Type B pancreatic cell (in vitro differentiated cells): ENCODE measurements around the gene NUP153. TPM values are rescaled to one million over a fixed set of nuclear protein-coding genes. Genes with fewer than 3 reads are reported as not detected.

Source experiments
- DNase-seq: peaks from one replicate; pipeline ENCODE4 v3.0.0; 2021; ENCODE audit warnings: mixed read lengths; ENCODE audit not compliant: unreplicated experiment; ENCODE audit errors: extremely low spot score
- H3K27ac Mint-ChIP-seq: 2 replicates; pipeline ENCODE4 v1.8.0; 2021; ENCODE audit warnings: mild to moderate bottlenecking, mixed read lengths
- H3K27me3 Mint-ChIP-seq: 2 replicates; pipeline ENCODE4 v1.8.0; 2021; ENCODE audit warnings: mixed read lengths
- H3K36me3 Mint-ChIP-seq: 2 replicates; pipeline ENCODE4 v1.8.0; 2021; ENCODE audit warnings: mixed read lengths
- H3K4me1 Mint-ChIP-seq: one replicate; pipeline ENCODE4 v1.8.0; 2021; ENCODE audit warnings: mixed read lengths; ENCODE audit not compliant: unreplicated experiment
- H3K4me3 Mint-ChIP-seq: 2 replicates; pipeline ENCODE4 v1.8.0; 2021; ENCODE audit warnings: mild to moderate bottlenecking, mixed read lengths
- H3K9me3 Mint-ChIP-seq: 2 replicates; pipeline ENCODE4 v1.8.0; 2021; ENCODE audit warnings: mixed read lengths
- CTCF ChIP-seq: fragments of 200-600 bp; sonication (generic); conservative IDR thresholded peaks from 2 replicates; pipeline ENCODE4 v1.5.0; 2021; ENCODE audit warnings: antibody characterized with exemption, mild to moderate bottlenecking
- total RNA-seq: library from RNA; stranded (reverse); gene quantifications from 2 replicates; pipeline ENCODE4 v1.2.1, GENCODE V29; 2021; ENCODE audit warnings: low replicate concordance

Gene NUP153
- total RNA-seq, 1 donor from 2014 or later, result 51.8 TPM

GRCh38 chr6:17610835-17611234 is 95.9 kb downstream of the NUP153 start:
- no peak for DNase-seq
- H3K9me3 Mint-ChIP-seq, result no peaks in the 10 kb centered on the region
- H3K27me3 Mint-ChIP-seq, result no peaks in the 10 kb centered on the region
- no peak overlapping the region for H3K27ac Mint-ChIP-seq
- TF ChIP-seq CTCF, result no peak
- peaks cover 6% of the 10 kb centered on the region for H3K36me3 Mint-ChIP-seq
- no peak overlapping the region for H3K4me3 Mint-ChIP-seq
- H3K4me1 Mint-ChIP-seq, result no peaks in the 10 kb centered on the region

DNA sequence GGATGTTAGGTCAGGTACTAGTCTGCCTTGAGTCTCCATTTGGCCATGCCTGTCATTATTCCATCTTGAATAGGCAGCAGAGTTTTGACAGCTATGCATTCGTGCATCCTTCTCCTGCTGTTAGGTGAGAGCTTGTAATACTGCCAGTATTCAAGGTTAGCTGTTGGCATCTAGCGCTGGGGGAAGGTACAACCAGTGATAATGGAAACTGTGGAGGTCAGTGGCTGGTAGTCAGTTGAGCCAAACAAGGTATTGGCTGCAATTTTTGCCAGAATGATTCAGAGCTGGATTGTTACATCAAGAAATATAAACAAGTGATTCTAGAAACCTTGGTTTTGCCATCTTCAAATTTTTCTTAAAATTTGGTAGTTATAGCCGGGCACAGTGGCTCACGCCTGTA is 100.1 kb downstream of the NUP153 start:
- no peak overlapping the region for H3K4me3 Mint-ChIP-seq
- peaks cover 16% of the 10 kb centered on the region for H3K36me3 Mint-ChIP-seq
- H3K4me1 Mint-ChIP-seq, result no peaks in the 10 kb centered on the region
- no peak for TF ChIP-seq CTCF
- H3K9me3 Mint-ChIP-seq, result no peaks in the 10 kb centered on the region
- no peaks in the 10 kb centered on the region for H3K27me3 Mint-ChIP-seq
- no peak overlapping the region for H3K27ac Mint-ChIP-seq
- no peak for DNase-seq

DNA sequence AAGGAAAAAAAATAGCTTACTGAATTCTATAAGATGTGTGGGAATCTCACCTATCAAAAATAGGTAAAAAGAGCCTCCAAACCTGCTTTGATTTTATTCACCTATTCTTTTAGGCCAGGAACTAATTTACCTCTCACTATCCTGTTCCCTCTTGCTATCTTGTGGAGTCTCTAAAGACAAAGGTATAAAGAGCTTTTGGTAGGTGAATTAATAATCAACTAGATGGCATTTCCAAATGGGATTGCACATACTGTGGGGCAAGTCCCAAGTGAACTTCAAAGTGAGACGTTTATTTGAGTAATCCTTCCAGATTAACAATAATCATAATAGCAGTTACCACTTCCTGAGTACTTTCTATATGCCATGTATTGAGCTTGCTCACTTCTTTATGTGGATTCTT is 103.8 kb downstream of the NUP153 start:
- Mint-ChIP-seq H3K9me3 (no peaks in the 10 kb centered on the region), H3K27ac (no peak overlapping the region), H3K27me3 (no peaks in the 10 kb centered on the region), H3K4me3 (peak overlapping the region; percentile 92), H3K4me1 (peaks cover 3% of the 10 kb centered on the region), H3K36me3 (peaks cover 16% of the 10 kb centered on the region)
- no peak for TF ChIP-seq CTCF
- no peak for DNase-seq

DNA sequence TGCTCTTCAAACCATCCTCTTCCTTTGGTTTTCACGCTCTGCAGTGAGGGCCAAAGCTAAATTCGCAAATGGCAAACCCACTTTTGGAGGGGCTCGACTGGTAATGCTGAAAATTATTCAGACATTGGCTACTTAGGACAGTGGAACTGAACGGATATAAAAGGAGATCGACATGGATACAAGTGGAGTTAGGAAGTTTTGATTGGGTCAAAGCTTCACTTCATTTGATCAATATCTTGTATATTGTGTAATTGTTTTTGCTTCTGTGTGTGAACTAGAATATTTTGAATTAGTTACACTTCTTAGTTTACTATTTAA is 105.4 kb downstream of the NUP153 start:
- Mint-ChIP-seq H3K4me3 (peak overlapping the region; percentile 92), H3K4me1 (peaks cover 3% of the 10 kb centered on the region), H3K36me3 (peaks cover 11% of the 10 kb centered on the region), H3K9me3 (no peaks in the 10 kb centered on the region), H3K27me3 (no peaks in the 10 kb centered on the region), H3K27ac (peak overlapping the region; percentile 74)
- no peak for DNase-seq
- no peak for TF ChIP-seq CTCF

DNA sequence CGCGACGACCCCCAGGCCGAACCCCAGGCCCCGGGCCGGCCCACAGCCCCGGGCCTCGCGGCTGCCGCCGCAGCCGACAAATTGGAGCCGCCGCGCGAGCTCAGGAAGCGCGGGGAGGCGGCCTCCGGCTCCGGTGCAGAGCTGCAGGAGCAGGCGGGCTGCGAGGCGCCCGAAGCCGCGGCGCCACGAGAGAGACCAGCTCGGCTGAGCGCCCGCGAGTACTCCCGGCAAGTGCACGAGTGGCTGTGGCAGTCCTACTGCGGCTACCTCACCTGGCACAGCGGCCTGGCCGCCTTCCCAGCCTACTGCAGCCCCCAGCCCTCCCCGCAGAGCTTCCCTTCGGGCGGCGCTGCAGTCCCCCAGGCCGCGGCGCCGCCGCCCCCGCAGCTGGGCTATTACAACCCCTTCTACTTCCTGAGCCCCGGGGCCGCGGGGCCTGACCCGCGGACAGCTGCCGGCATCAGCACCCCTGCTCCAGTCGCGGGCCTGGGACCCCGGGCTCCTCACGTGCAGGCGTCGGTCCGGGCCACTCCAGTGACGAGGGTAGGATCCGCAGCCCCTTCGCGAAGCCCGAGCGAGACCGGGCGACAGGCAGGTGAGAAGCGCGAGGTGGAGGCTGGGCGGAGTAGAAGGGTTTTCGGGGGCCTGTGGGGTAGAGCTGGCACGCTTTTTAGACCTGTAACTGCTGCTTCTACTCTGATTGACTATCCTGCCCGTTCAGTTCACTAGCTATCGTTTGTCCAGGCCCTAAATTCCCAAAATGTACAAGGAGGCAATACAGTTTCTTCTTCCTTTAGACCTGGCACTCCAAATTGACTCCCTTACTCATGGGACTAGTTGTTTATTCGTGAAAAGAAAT is 106.0 kb downstream of the NUP153 start:
- H3K9me3 Mint-ChIP-seq, result no peaks in the 10 kb centered on the region
- H3K4me1 Mint-ChIP-seq, result peaks cover 3% of the 10 kb centered on the region
- H3K4me3 Mint-ChIP-seq, result peak overlapping the region; percentile 92
- TF ChIP-seq CTCF, result no peak
- peak overlapping the region; percentile 74 for H3K27ac Mint-ChIP-seq
- H3K36me3 Mint-ChIP-seq, result peaks cover 10% of the 10 kb centered on the region
- H3K27me3 Mint-ChIP-seq, result no peaks in the 10 kb centered on the region
- DNase-seq, result peak; percentile 70
